PC-9 (cell line): Measurements from ENCODE around the gene ZDHHC14.

Source experiments
- CTCF ChIP-seq: fragments of 200-600 bp; sonication (generic); conservative IDR thresholded peaks from 2 replicates; pipeline ENCODE4 v1.6.1; 2017; ENCODE audit warnings: mixed run types, antibody characterized with exemption, mild to moderate bottlenecking, moderate library complexity
- EZH2 ChIP-seq: fragments of 200-600 bp; sonication (generic); IDR thresholded peaks from 2 replicates; pipeline ENCODE4 v1.8.0; 2017; ENCODE audit warnings: antibody characterized with exemption, low read depth

GRCh38 chr6:157606516-157606915, 225.5 kb downstream of the ZDHHC14 start:
- no peak for TF ChIP-seq CTCF
- TF ChIP-seq EZH2: no peak
